GM18867 (cell line): Measurements from ENCODE around the gene MRPS24.

Experiments
- ATAC-seq: cut with Tn5 transposase; IDR thresholded peaks from one replicate; pipeline ENCODE4 v1.9.1; 2021; ENCODE audit warnings: mild to moderate bottlenecking, moderate library complexity; ENCODE audit not compliant: unreplicated experiment

The MRPS24 gene

DNA sequence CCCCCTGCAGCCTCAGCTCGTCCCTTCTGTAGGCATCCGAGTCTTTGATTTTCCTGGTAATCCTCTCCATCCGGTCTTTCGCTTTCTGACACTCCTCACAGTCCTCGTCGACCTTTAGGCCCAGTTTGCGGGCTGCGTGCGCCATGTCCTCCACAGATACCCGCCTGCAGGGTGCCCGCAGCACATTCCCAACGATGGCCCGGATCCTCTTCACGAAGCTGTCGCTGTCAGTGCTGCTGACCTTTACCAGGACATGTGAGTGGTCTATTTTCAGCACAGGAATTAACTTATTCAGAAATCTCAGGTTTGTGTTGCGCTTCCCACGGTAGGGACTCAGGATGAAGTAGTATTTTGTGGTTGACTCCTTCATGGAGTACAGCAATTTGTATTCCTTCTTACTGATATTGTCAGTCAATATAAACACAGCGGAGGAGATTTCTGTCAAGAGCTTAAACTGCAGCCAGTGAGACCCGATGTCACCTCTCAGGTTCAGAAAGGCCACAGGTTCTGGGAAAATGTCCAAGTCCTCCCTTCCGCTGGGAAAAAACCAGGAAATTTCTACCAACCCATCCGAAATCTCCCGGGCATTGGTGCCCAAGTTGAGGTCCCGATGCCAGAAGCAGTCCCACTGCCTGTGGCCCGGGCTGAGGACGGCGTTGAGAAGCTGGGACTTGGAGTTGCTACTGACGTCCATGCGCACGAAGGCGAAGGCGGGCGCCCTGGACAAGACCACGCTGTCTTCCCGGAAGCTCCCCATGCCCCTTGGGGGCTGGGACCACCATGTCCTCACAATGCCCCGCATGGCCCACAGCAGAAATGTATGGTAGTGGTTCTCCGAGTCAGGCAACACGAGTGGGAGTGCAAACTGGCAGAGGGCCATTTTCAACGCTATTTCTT, 8.9 kb upstream of the MRPS24 start:
- ATAC-seq: no peak

DNA sequence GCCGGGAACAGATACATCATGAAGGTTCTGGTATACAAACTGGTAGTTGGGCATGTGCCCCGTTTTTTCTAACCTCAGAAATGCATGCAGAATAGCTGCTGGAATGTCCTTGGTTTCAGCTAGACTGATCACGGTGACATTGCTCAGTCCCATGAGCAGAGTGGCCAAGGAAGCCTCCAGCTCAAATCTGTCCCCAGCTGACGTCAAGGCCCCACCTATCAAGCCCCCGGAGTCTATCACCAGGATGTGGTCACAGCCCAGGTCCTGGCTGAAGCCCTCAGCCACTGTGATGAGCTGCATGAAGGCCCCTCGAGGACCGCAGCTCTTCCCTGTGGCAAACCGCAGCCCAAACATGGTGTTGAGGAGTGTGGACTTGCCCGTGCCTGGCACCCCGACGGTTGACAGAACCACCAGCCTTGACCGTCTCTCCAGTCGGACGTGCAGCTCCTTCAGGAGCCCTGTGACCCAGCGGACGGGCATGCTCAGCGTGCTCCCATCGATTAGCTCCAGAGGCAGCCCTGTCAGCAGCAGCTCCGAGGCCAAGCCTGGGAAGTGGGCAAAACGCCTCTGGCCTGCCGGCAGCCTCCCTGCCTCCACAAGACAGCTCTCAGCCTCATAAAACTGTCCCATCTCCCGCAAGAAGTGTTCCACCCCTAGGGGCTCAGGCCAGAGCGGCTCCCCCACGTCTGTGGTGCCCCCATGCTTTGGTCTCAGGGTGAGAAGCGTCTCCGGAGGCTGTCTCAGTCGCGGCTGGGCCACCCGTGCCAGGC, 7.8 kb upstream of the MRPS24 start:
- ATAC-seq: no peak

DNA sequence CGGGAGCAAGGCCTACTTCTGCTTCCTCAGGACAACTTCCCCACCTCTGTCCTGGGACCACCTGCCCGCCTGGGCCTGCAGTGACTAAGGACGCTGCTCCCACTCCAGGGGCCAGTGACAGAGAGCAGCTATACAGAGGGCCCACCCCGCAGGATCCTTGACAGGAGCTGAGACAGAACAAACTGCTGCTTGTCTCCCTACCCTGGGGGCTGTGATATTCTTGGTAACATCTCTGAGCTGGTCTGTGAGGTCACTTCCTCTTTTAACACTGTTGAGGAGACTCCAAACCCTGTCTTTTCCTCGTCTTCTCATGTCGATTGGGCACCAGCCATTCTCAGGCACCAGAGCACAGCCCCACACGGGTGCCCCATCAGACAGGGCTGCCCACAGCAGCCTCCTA, 6.9 kb upstream of the MRPS24 start:
- no peak for ATAC-seq

DNA sequence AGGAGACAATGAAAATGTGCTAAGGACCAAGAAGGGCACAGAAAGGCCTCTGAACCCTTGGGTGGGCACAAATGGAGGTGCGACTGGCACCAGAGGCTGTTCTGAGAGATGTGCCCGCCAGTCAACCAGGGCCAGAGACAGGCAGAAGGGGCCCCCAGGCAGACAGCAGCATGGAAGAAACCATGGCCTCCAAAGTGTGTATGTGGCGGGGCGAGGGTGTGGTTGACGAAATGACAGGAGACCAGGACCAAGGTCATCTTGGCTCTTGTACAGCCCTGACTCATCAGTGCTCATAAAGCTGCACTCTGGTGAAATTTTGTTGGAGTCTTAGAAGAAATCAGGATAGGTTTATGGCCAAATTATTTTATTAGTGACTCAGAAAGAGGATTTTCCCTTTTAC, 4.0 kb upstream of the MRPS24 start:
- no peak for ATAC-seq

DNA sequence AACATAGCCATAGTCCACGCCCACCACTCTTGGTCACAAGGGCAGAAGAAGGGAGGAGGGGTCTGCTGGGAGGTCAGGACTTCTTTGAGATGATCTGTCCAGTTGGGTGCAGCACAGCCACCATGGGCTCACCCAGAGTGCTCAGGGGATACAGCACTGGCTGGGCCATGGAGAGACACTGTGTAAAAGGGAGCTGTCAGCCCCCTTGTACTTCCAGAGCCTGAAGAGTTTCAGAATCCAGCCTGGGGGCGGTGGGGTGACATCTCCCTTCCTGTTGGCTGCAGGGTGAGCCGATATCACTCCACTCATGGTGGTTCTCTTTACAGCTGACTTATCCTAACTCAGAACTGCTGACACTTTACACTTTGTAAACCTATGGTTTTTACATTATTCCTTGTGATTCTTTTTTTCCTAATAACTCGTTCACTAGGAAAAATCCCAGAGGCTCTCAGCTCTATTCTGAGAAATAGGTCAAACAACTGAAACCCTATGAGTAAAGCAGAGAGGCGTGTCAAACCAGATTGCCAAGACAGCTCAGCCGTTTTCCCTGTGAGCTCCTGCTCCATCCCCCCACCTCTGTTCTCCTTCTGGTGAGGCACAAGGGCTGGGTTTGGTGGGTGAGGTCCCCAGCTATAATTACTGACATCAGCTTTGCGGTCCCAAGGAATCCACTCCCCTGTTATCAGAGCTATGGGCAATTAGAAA, 3.2 kb upstream of the MRPS24 start:
- ATAC-seq: no peak

DNA sequence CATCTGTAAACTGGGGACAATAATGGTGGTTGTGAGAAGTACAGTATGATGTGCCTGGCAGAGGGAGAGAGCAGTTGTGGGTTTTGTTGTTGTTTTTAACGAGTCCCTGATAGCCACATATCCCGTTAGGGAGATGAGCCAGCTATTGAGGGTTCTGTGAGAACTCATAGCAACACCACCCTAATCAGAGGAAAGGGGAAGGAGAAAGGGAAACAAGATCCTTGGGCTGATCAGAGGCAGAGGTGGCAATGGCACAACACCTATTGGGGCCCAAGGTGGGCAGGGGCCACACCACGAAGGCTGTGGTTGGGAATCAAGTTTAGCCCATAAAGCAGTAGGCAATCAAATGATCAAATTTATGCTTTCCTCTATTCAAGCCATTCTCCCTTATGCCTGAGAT, 1.7 kb upstream of the MRPS24 start:
- no peak for ATAC-seq

- no peak for ATAC-seq
These were observed 999 bp upstream of the MRPS24 start for GRCh38 chr7:43870316-43870715.

GRCh38 chr7:43869867-43870240, 537 bp upstream of the MRPS24 start:
- ATAC-seq: no peak

- ATAC-seq: no peak
These were observed 674 bp downstream of the MRPS24 start for GRCh38 chr7:43868681-43869005.

DNA sequence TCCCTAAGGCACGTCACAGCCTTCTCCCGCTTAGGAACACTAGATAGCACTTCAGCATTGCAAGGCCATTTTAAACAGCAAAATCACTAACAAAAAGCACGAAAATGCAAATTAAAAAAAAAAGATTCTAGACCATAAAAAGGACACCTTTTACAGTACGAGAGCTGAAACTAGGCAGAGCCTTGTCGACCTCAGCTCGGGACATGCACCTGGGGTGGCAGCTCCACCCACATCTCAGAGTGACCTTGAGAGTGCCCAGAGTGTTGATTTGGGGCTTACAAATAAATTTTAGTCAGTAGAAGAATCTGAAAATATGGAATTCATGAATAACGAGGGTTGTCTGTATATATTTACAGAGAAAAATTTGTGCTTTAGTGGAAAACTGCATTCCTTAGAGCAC, 1.1 kb downstream of the MRPS24 start:
- ATAC-seq: peak; percentile 42

DNA sequence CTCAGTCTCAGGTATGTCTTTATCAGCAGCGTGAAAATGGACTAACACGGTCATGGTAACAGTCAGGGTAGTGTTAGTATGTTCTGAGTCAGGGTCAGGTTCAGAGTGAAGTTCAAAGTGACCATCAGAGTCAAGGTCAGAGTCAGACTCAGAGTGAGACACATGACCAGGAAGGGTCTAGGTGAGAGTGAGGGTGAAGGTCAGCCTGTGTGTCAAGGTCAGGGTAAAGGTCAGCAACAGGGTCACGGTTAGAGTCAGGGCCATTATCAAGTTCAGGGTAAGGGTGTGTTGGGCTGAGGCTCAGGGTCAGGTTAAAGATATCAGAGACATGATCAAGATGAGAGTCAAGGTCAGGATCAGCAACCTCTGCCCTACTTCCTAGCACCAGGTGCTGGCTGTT, 4.0 kb downstream of the MRPS24 start:
- ATAC-seq: no peak

DNA sequence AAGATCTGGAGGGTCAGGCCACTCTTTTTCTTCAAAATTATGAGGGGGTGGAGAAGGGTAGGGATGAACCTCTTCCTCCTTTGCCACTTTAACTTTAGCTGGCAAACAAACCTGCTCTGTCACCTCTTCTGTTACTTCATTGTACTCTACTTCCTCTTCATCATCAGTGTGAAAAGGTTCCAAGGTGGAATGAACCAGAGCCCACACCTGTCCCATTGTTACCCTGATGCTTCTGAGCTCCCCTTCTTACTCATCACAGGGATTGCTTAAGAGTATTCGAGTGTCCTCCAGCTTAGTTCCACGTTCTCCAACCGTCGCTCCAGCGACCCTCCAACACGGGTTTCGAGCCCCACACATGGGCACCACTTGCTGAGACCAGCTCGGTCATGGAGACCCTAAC, 5.2 kb downstream of the MRPS24 start:
- ATAC-seq: no peak

DNA sequence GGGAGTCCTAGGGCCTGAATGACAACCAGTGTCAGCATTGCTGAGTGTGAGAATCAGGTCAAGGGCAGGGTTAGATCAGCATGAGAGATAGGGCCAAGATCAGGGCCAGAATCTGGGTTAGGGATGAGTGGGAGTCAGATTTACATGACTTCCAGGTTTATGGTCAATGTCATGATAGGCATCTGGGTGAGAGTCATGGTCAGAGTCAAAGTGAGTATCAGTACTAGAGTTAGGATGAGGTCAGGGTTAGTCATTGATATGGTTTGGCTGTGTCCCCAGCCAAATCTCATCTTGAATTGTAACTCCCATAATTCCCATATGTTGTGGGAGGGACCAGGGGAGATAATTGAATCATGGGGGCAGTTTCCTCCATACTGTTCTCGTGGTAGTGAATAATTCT, 12.3 kb downstream of the MRPS24 start:
- no peak for ATAC-seq

DNA sequence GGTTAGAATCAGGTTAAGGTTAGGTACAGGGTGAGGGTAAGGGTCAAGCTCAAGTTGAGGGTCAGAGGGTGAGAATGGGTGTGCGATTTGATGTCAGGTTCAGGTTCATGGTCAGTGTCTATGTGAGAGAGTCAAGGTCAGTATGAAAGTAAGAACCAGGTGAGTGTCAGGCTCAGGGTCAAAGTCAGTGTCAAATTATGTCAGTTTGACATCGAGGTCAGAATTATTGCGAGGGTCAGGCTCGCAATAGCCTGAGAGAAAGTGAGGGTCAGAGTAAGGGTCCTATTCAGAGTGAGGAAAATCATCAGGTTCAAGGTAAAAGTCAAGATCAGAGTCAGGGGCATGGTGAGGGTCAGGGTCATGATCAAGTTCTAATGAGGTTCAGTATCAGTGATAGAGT, 13.0 kb downstream of the MRPS24 start:
- no peak for ATAC-seq

DNA sequence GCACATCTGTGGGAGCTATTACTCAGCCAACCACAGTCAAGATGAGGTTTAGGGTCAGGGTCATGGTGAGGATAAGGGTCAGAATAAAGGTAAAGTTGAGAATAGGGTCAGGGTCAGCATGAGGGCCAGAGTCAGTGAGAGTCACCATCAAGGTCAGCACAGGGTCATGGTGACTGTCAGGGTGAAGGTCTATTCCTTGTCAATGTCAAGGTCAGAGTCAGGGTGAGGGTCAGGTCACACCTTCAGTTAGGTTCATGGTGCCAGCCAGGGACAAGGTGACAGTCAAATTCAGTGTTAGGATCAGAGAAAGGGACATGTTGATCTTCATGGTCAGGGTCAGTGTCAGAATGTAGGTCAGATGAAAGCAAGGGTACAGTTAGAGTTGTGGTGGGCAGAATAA, 14.1 kb downstream of the MRPS24 start:
- ATAC-seq: no peak

- no peak for ATAC-seq
These were observed 17.5 kb downstream of the MRPS24 start for GRCh38 chr7:43851805-43852204.

DNA sequence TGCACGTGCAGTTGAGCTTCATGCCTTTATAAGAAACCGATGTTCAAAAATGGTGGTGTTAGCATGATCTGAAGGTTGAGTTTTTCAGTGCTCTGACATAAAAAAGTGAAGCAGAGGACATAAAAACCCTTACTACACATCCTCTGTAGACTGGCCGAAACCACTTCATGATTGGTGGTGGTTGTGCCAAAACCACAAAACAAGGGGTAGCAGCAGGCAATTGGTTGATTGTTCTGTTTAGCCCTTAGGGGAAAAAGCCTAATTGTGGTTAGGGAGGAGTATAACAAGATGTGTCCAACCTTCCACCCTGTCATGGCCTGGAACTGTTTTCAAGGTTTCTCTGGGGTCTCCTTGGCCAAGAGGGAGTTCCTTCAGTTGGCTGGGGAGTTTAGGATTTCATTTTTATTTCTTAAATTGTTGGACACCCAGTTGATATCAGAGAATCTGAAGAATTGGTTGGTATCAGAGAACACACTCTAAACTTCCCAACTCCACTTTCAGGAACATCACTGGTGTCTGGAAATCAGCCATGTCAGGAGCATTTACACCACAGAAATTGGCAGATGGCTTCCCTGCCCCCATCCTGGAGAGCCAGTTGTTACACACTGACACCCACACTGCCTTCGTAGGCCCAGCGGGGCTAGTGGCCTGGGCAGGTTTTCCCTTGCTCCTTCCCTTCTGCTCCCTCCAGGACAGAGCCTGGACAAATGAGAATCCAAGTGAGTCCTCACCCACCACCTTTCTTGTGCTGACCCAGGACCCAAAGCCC, 18.8 kb downstream of the MRPS24 start:
- ATAC-seq: no peak

DNA sequence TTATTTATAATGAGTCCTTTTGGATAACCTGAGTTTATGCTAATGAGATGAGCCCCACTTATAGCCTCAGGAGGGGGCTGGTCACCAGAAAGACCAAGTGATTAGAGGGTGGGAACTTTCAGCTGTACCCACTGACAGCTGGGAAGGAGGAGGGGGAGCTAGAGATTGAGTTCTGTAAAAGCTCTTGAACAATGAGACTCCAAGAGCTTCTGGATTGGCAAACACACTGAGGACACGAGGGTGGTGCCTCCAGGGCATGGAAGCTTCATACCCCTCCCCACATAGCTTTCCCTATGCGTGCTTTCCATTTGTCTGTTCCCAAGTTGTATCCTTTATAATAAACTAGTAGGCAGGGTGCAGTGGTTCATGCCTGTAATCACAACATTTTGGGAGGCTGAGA, 20.3 kb downstream of the MRPS24 start:
- ATAC-seq: no peak

DNA sequence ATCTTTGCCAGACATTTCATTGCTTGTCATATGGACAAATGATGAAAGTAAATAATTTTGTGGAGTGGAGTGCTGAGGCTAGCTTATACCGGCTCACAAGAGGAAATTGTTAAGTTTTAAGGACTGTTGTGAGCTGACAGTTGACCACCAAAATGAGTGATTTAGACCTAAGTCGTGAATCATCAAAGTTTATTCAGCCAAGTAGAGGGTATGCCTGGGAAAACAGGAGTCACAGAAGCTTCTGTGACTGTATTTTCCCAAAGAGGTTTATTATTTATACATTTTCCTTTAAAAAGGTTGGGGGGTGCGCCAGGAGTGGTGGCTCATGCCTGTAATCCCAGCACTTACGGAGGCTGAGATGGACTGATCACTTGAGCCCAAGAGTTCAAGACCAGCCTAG, 21.8 kb downstream of the MRPS24 start:
- ATAC-seq: no peak

DNA sequence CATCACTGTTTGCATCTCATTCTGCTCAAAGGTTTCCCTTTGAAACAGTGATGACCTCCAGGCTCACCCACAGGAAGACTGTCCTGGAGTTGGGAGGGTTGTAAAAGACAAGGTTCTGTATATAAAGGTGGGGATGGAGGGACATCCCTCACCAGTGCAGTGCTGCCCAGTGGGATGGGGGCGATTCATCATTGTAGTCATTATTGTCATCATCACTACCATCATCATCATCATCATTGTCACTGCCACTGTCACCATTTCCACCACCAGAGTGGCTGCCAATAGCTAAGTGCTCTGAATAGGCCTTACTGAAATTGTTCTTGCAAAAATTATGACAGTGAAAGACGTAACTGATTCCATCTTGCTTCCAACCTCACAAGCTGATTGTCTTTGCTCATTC, 24.7 kb downstream of the MRPS24 start:
- no peak for ATAC-seq

- no peak for ATAC-seq
These were observed 25.1 kb downstream of the MRPS24 start for GRCh38 chr7:43844257-43844656.
